Smooth muscle cell (in vitro differentiated cells): ENCODE data around the gene FAS. TPM values are rescaled to one million over a fixed set of nuclear protein-coding genes. Genes with fewer than 3 reads are reported as not detected.
"Not testable (repeated sequence)": the region's sequence is repeated elsewhere in the genome, so short reads cannot be mapped to it uniquely, and the experiment has no call there.

Experiments used
- DNase-seq: peaks from one replicate; lab custom pipeline; 2025; ENCODE audit not compliant: unreplicated experiment; lab: John Stamatoyannopoulos, UW
- H2AFZ ChIP-seq: fragments of 200-600 bp; sonication (generic); 2 replicates; pipeline ENCODE4 v1.6.0; 2016; ENCODE audit warnings: antibody characterized with exemption, low read depth, mild to moderate bottlenecking
- H3F3A ChIP-seq: fragments of 200-600 bp; sonication (generic); 2 replicates; pipeline ENCODE4 v1.6.0; 2017; ENCODE audit warnings: antibody characterized with exemption, low read depth
- H3K27ac ChIP-seq: fragments of 200-600 bp; sonication (generic); 2 replicates; pipeline ENCODE4 v1.5.1; 2016; ENCODE audit warnings: low read depth, mild to moderate bottlenecking
- H3K27me3 ChIP-seq: fragments of 200-600 bp; sonication (generic); 2 replicates; pipeline ENCODE4 v1.6.1; 2016; ENCODE audit warnings: low read depth, mild to moderate bottlenecking
- H3K36me3 ChIP-seq: fragments of 200-600 bp; sonication (generic); 2 replicates; pipeline ENCODE4 v1.5.1; 2016; ENCODE audit warnings: low read depth
- H3K4me1 ChIP-seq: fragments of 200-600 bp; sonication (generic); 2 replicates; pipeline ENCODE4 v1.5.1; 2016; ENCODE audit warnings: low read depth
- H3K4me2 ChIP-seq: fragments of 200-600 bp; sonication (generic); 2 replicates; pipeline ENCODE4 v1.6.0; 2016; ENCODE audit warnings: mild to moderate bottlenecking
- H3K4me3 ChIP-seq: fragments of 200-600 bp; sonication (generic); 2 replicates; pipeline ENCODE4 v1.5.1; 2016; ENCODE audit warnings: mild to moderate bottlenecking
- H3K79me2 ChIP-seq: fragments of 200-600 bp; sonication (generic); 2 replicates; pipeline ENCODE4 v1.6.0; 2016; ENCODE audit warnings: low read depth, mild to moderate bottlenecking
- H3K9ac ChIP-seq: fragments of 200-600 bp; sonication (generic); 2 replicates; pipeline ENCODE4 v1.6.0; 2016; ENCODE audit warnings: low read depth
- H3K9me3 ChIP-seq: fragments of 200-600 bp; sonication (generic); replicated peaks from 2 replicates; pipeline ENCODE4 v1.5.1; 2016; ENCODE audit warnings: low read depth
- H4K20me1 ChIP-seq: fragments of 200-600 bp; sonication (generic); 2 replicates; pipeline ENCODE4 v1.6.0; 2016; ENCODE audit warnings: low read depth
- WGBS: methylation state at CpG from one replicate; pipeline ENCODE4 v1.1.7; 2016; ENCODE audit warnings: low lambda C conversion rate; 5-methylcytosine and 5-hydroxymethylcytosine counted together
- polyA plus RNA-seq: library from polyadenylated mRNA; unstranded; fragments of >200 nt; fragmentation: Nextera tagmentation; extraction: Ambion mirVana; gene quantifications from 2 replicates; pipeline ENCODE4 v1.2.1, GENCODE V29; 2016
- total RNA-seq: library from RNA; depleted of rRNA; stranded (reverse); fragments of >200 nt; gene quantifications from 2 replicates; pipeline ENCODE4 v1.2.3, GENCODE V29; 2014
- TF ChIP-seq, protein P1 (sequence below): fragments of 200-600 bp; sonication (generic); IDR thresholded peaks from 2 replicates; pipeline ENCODE4 v1.5.1; 2017; ENCODE audit warnings: borderline replicate concordance, mild to moderate bottlenecking, antibody characterized with exemption; ENCODE audit not compliant: insufficient read depth, poor library complexity, severe bottlenecking

The FAS gene
- total and polyA plus RNA-seq, 2 experiments from 2014 or later, result 14.4 to 21.8 TPM

GRCh38 chr10:89002226-89002978, 11.8 kb downstream of the FAS start:
- H3K27me3 ChIP-seq, result no peaks in the 10 kb centered on the region
- H3F3A ChIP-seq, result no peaks in the 10 kb centered on the region
- 88% methylated on average over 4 of the region's 4 CpGs for WGBS
- H2AFZ ChIP-seq, result no peak overlapping the region
- H3K4me1 ChIP-seq, result no peaks in the 10 kb centered on the region
- H4K20me1 ChIP-seq, result no peaks in the 10 kb centered on the region
- no peak overlapping the region for H3K27ac ChIP-seq
- H3K9ac ChIP-seq, result no peak overlapping the region
- no peak overlapping the region for H3K4me3 ChIP-seq
- H3K79me2 ChIP-seq, result no peaks in the 10 kb centered on the region
- DNase-seq, result no peak
- TF ChIP-seq, protein P1, sequence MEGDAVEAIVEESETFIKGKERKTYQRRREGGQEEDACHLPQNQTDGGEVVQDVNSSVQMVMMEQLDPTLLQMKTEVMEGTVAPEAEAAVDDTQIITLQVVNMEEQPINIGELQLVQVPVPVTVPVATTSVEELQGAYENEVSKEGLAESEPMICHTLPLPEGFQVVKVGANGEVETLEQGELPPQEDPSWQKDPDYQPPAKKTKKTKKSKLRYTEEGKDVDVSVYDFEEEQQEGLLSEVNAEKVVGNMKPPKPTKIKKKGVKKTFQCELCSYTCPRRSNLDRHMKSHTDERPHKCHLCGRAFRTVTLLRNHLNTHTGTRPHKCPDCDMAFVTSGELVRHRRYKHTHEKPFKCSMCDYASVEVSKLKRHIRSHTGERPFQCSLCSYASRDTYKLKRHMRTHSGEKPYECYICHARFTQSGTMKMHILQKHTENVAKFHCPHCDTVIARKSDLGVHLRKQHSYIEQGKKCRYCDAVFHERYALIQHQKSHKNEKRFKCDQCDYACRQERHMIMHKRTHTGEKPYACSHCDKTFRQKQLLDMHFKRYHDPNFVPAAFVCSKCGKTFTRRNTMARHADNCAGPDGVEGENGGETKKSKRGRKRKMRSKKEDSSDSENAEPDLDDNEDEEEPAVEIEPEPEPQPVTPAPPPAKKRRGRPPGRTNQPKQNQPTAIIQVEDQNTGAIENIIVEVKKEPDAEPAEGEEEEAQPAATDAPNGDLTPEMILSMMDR, result no peak
- no peaks in the 10 kb centered on the region for H3K9me3 ChIP-seq
- H3K36me3 ChIP-seq, result no peaks in the 10 kb centered on the region
- H3K4me2 ChIP-seq, result no peak overlapping the region

DNA sequence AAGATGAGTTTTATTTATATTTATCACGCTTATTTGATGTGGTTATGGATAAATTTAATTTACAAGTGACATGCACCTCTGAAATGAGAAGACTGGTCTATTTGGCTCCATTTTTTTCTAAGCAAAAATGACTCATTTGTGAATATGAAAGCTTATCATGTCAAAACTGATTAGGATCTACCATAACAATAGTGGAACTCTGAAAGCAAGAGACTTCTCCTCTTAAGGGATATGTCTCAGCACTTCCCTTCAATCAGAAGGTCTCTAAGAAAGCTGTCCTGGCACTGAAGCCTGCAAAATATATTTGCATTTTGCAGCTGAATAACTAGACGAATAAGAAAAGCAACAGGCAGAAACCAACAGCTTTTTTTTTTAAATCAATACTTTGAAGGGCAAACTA, 12.7 kb downstream of the FAS start:
- Histone ChIP-seq H3K79me2 (no peaks in the 10 kb centered on the region), H3K4me1 (no peaks in the 10 kb centered on the region), H3K4me2 (no peak overlapping the region), H2AFZ (no peak overlapping the region), H3K9me3 (no peaks in the 10 kb centered on the region), H3K36me3 (no peaks in the 10 kb centered on the region), H3F3A (no peaks in the 10 kb centered on the region), H4K20me1 (no peaks in the 10 kb centered on the region), H3K4me3 (no peak overlapping the region), H3K27me3 (no peaks in the 10 kb centered on the region), H3K27ac (no peak overlapping the region), H3K9ac (no peak overlapping the region)
- TF ChIP-seq, protein P1, result no peak
- DNase-seq, result no peak
- 94% methylated on average over 2 of the region's 2 CpGs for WGBS

DNA sequence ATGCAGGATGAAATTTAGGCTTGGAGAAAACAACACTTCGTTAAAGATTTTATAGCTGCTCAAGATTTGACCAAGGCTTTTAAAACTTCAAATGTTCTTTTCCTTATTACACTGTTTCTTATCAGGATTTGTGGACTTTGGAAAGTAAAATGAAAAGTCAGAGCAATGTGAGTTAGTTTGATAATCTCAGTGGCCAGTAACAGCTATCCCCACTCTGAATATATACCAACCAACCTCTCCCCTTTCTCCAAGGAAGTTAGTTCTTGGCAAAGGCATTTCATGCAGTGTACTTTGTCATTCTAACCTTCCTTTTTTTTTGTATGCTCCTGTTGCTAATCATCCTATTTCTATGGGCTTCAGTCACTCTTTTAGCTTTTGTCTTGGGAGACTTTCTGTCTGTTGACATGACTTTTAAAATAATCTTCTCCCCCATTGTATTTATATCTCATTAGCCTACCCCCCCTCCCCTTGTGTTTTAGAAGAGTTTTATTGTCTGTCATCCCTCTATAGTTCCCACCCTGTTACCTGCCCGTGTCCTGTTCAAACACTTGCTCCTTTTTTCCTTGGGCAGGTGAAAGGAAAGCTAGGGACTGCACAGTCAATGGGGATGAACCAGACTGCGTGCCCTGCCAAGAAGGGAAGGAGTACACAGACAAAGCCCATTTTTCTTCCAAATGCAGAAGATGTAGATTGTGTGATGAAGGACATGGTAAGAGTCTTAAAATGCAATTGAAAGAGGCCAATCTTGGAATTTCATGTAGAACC, 16.7 kb downstream of the FAS start:
- WGBS, result 87% methylated on average over 3 of the region's 3 CpGs
- H3K4me2 ChIP-seq, result no peak overlapping the region
- no peaks in the 10 kb centered on the region for H3K36me3 ChIP-seq
- no peaks in the 10 kb centered on the region for H3K4me1 ChIP-seq
- TF ChIP-seq, protein P1, result no peak
- no peaks in the 10 kb centered on the region for H3K79me2 ChIP-seq
- no peak overlapping the region for H3K9ac ChIP-seq
- no peak overlapping the region for H3K4me3 ChIP-seq
- no peak overlapping the region for H3K27ac ChIP-seq
- H3F3A ChIP-seq, result no peaks in the 10 kb centered on the region
- no peak overlapping the region for H2AFZ ChIP-seq
- no peaks in the 10 kb centered on the region for H4K20me1 ChIP-seq
- DNase-seq, result no peak
- H3K27me3 ChIP-seq, result no peaks in the 10 kb centered on the region
- H3K9me3 ChIP-seq, result no peaks in the 10 kb centered on the region

GRCh38 chr10:89018700-89019346, 28.2 kb downstream of the FAS start:
- not testable (repeated sequence) for H3K27me3 ChIP-seq, H3K79me2 ChIP-seq, H3K9ac ChIP-seq, H4K20me1 ChIP-seq, H3K4me1 ChIP-seq, H2AFZ ChIP-seq, H3K4me2 ChIP-seq, DNase-seq, H3K36me3 ChIP-seq, H3K27ac ChIP-seq, H3F3A ChIP-seq, H3K4me3 ChIP-seq, H3K9me3 ChIP-seq
- 99% methylated on average over 15 of the region's 15 CpGs for WGBS
